GM04503 (cell line): ENCODE measurements around the gene CDH23.

ENCODE experiments used
- DNase-seq: peaks from one replicate; pipeline ENCODE4 v3.0.0-alpha.2; 2012; ENCODE audit warnings: low read depth

CDH23 gene

DNA sequence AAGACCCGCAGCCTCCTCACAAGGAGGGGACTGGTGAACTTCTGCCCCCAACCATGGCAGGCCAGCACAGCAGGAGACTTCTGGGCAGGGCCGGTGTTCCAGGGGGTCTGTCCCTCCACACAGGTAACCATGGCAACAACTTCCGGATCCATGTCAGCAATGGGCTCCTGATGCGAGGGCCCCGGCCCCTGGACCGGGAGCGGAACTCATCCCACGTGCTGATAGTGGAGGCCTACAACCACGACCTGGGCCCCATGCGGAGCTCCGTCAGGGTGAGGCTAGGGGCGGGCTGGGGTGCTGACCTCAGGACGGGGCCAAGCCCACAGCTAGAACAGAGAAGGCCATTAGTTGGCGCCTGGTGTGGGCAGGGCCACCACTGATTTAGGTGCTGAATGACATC is 328.5 kb downstream of the CDH23 start:
- DNase-seq = no peak

GRCh38 chr10:71725998-71726579 is 329.4 kb downstream of the CDH23 start:
- DNase-seq = no peak

GRCh38 chr10:71726580-71727104 is 329.9 kb downstream of the CDH23 start:
- no peak for DNase-seq

DNA sequence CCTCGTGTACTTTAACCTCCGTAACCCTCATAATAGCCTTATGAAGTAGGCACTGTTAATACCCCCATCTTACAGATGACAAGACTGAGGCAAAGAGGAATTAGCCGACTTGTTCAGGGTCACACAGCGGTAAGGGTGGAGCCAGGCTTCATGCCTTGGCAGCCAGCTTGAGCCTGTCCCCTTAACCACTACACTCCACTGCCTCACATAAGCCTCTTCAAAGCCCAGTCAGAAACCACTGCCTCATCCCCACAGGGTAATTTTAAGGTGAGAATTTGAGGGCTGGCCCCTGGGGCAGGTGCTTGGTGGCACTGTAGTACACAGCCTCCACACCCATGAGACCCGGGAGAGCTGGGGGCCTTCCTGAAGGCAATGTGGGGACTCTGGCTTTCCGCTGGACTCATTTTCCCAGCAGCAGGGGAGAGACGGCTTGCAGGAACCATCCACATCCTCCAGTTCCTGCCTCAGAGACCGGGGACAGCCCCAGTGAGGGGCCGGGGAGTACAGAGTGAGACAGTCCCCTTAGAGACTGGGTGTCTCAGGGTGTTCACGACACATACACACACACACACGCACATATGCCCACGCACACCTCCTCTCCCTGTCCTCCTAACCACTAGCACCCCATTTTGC is 330.5 kb downstream of the CDH23 start:
- no peak for DNase-seq

GRCh38 chr10:71727738-71728737 is 331.3 kb downstream of the CDH23 start:
- DNase-seq = no peak

DNA sequence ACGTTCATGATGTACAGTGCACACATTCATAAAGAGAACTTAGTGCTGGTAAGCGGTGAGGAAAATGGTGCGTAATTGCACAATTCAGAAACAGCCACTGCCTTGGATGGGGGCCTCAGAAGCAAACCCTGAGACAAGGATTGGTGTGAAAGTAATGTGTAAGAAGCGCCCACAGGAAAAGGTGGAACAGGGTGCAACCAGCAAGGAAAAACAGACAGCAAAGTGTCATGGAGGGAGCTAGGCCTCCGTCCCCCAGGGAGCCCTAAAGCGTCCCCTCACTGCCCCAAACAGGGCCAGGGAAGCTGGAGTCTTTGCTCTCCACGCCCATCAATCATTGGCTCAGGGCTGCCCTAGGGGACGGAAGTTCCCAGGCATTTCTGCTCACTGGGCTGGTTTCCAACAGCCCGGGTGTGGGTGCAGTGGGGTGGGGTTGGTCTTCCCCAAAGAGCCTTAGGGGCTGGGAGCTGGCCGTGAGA is 332.5 kb downstream of the CDH23 start:
- DNase-seq = no peak

DNA sequence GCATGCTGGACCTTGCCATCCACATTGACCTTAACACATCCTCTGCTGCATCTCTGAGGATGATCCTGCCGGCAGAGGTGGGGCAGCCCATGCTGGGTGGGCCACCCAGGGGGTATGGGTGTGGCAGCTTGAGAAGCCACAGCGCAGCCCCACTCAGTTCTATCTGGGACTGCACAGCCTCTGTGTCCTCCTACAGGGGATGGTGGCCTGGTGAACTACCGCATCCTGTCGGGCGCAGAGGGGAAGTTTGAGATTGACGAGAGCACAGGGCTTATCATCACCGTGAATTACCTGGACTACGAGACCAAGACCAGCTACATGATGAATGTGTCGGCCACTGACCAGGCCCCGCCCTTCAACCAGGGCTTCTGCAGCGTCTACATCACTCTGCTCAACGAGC is 335.1 kb downstream of the CDH23 start:
- no peak for DNase-seq

DNA sequence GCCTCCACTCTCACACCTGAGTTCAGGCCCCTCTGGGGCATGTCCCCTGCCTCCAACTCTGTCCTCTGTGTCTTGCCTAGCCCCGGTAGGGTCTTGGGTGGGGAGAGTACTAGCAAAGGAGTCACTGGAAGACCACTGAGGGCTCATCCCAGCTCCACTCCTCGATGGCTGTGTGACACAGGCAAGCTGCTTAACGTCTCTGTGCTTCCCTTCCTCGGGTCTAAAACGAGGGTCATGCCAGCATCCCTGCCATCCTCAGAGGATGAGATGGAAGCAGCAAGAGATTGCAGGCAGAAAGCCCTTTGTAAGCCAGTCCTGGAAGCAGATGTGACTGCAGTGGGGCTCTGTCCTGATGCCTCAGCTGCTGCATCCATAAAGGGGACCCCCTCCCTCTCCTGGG is 338.1 kb downstream of the CDH23 start:
- DNase-seq = no peak

GRCh38 chr10:71735709-71736569 is 339.2 kb downstream of the CDH23 start:
- no peak for DNase-seq

- DNase-seq = no peak
Observed at GRCh38 chr10:71736570-71736952, 339.8 kb downstream of the CDH23 start.

DNA sequence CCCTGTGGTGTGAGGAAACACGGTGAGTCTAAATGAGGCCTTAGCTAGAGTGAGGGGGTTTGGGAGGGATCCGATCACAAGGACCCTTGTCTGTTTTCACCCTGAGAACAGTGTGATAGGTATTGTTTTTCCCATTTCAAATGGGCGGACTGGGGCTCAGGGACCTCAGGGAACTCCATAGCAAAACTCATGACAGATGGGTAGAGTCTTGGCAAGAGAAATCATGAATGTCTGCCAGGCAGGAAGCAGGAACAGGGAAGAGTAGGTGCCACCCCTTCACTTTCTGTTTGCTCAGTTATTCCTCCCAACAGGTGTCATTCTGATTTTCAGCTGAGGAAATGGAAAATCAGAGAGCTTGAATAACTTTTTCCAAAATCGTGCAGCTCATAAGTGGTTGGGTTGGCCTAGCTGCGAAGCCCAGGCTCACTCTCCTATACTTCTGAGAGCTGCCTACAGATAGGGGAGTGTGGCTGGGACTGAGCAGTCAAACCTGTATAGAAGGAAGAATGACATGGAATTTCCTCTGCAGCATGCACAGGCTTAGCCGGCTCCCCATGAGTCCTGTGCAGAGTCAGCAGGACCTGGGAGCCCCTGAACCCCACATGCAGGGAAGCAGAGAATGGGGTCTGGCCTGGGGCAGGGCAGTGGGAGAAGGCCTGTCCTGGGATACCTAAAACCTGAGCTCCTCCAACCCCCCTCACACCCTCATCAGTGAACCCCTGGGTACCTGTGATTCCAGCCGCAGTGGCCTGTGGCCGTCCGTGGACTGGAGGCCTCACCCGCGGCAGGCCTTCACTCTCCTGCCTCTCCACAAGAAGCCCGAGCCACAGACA is 340.5 kb downstream of the CDH23 start:
- no peak for DNase-seq

DNA sequence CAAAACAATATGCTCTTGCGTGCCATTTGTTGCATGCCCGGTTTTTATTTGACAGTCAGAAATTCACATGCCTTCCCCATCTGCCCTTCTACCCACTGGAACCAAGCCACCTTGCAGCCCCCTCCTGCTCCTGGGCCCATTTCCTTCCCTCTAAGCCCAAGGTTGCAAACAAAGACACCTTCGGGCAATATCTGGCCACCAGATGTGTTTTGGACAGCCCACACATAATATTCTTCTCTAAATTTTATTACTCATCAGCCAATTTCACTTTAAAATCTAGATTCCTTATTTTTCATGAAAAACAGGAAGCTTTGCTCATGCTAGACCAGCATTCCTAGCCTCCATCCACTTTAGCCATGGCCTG is 341.1 kb downstream of the CDH23 start:
- peak; percentile 40 for DNase-seq

DNA sequence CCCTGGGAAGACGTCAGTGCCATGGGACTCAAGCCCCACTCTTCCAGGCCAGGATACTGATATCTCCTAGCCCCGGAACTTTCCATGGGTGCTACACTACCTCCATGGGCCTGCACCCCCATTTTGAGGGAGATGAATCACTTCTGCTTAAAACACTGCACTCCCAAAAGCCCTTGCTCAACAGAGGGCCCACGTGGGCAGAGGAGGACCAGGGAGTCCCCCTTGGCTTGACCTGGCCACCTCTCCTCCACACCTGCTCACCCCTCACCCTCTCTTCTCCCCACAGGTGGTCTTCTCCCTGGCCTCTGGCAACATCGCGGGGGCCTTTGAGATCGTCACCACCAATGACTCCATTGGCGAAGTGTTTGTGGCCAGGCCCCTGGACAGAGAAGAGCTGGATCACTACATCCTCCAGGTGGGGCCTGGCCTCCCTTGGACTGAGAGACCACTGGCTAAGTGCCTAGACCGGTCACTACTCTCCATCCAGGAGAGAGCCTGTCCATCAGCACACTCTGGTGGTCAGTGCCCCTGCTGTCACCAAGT is 342.7 kb downstream of the CDH23 start:
- DNase-seq = no peak

DNA sequence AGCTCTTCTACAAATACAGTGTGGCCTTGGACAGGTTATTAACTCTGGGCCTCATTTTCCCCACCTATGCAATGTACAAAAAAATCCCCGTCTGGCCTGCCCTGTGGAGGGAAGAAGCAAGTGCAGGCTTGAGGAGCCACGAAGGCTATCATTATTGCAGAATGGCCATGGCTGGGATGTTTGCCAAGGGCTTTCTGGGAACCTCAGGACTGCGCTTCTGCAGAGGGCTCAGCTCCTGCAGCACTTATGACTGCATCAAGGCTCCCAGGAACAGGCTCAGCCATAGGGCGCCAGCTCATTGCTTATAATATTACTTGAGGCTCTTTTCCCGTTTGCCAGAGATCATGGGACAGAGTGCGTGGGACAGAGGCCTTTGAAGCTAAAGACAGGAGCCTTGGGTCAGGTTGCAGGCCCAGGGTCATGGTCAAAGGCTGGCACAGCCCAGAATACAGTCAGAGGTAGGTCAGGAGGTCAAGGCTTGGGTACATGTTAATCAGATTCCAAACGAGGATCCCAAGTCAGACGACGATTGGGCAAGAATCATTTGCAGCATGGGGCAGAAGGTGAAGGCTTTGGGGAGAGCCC is 343.4 kb downstream of the CDH23 start:
- DNase-seq = peak; percentile 52

GRCh38 chr10:71741029-71741428 is 344.3 kb downstream of the CDH23 start:
- DNase-seq = no peak

GRCh38 chr10:71741671-71742070 is 345.0 kb downstream of the CDH23 start:
- no peak for DNase-seq

- no peak for DNase-seq
Observed at GRCh38 chr10:71742301-71743088, 345.8 kb downstream of the CDH23 start.

- DNase-seq = no peak
Observed at GRCh38 chr10:71743089-71743838, 346.5 kb downstream of the CDH23 start.

DNA sequence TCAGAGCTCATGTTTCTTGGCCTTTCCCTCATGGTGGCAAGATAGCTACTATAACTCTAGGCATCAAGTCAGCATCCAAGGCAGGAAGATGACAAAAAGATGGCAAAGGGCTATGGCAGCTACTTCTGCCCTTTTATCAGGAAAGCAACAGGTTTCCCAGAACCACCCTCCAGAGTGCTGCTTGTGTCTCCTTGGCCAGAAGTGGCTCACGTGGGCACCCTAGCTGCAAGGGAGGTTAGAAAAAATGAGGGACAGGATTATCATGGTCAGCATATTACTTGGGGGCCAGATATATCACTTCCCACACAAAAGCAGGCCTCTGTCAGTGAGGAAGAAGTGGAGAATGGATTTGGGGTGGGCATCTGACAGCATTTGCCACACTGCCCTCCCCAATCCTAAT is 347.1 kb downstream of the CDH23 start:
- no peak for DNase-seq
